Omental fat pad (tissue), 4 donors: ENCODE results near the gene HDAC11. TPM values are rescaled to one million over a fixed set of nuclear protein-coding genes. Genes with fewer than 3 reads are reported as not detected.

ENCODE experiments used
- ATAC-seq: fragments of 150-250 bp; one replicate; pipeline ENCODE4 v1.9.1; 2016; ENCODE audit warnings: mild to moderate bottlenecking, moderate library complexity; ENCODE audit not compliant: low FRiP score
- DNase-seq: peaks from one replicate; pipeline ENCODE4 v3.0.0-alpha.2; 2019; ENCODE audit warnings: low spot score
- total RNA-seq, 4 donors: library from RNA; depleted of rRNA; stranded (reverse); fragments of >200 nt; gene quantifications; one replicate each; pipeline ENCODE4 v1.1.0, GENCODE V29; 2016
- TF ChIP-seq, protein P1 (sequence below), 3 donors: fragments of 450-650 bp; IDR thresholded peaks; one replicate each; pipeline ENCODE4 v1.5.1; 2016 to 2017; ENCODE audit warnings: antibody characterized with exemption in 3 of 3, mild to moderate bottlenecking in 3 of 3, moderate library complexity in 2 of 3

The HDAC11 gene
- total RNA-seq, 4 donors from 2014 or later, result 5.9 to 22.2 (median 9.3) TPM

- DNase-seq (no peak), ATAC-seq (no peak)
- TF ChIP-seq, protein P1, sequence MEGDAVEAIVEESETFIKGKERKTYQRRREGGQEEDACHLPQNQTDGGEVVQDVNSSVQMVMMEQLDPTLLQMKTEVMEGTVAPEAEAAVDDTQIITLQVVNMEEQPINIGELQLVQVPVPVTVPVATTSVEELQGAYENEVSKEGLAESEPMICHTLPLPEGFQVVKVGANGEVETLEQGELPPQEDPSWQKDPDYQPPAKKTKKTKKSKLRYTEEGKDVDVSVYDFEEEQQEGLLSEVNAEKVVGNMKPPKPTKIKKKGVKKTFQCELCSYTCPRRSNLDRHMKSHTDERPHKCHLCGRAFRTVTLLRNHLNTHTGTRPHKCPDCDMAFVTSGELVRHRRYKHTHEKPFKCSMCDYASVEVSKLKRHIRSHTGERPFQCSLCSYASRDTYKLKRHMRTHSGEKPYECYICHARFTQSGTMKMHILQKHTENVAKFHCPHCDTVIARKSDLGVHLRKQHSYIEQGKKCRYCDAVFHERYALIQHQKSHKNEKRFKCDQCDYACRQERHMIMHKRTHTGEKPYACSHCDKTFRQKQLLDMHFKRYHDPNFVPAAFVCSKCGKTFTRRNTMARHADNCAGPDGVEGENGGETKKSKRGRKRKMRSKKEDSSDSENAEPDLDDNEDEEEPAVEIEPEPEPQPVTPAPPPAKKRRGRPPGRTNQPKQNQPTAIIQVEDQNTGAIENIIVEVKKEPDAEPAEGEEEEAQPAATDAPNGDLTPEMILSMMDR (IDR thresholded peaks at IDR 0.05), result no peak
Measured at GRCh38 chr3:13452490-13453335, 27.4 kb upstream of the HDAC11 start.

DNA sequence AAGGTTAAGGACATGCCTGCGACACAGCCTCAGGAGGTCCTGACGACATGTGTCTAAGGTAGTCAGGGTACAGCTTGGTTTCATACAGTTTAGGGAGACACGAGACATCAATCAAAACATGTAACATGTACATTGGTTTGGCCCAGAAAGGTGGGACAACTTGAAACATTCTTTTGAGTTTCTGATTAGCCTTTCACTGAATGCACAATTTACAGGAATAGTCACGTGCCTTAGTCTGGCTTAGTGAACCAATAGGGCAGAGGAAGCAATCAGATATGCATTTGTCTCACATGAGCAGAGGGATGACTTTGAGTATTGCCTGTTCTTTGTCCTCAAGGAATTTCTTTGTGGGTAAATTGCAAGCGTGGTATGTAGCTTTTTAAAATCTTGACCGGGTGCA, 24.5 kb upstream of the HDAC11 start:
- TF ChIP-seq, protein P1 (IDR thresholded peaks at IDR 0.05), result no peak
- ATAC-seq, result no peak
- DNase-seq, result no peak

DNA sequence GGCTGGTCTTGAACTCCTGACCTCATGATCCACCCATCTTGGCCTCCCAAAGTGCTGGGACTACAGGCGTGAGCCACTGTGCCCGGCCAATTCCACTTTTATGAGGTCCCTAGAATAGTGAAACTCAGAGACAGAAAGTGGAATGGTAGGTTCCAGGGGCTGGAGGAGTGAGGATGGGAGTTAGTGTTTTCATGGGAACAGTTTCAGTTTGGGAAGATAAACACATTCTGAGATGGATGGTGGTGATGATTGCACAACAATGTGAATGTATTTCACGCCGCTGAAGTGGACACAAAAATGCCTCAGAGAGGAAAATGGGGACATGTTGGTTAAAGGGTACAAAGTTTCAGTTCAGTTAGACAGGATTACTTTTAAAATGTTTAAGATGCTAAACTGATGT, 22.5 kb upstream of the HDAC11 start:
- DNase-seq (no peak), ATAC-seq (no peak)
- TF ChIP-seq, protein P1 (IDR thresholded peaks at IDR 0.05), result no peak

DNA sequence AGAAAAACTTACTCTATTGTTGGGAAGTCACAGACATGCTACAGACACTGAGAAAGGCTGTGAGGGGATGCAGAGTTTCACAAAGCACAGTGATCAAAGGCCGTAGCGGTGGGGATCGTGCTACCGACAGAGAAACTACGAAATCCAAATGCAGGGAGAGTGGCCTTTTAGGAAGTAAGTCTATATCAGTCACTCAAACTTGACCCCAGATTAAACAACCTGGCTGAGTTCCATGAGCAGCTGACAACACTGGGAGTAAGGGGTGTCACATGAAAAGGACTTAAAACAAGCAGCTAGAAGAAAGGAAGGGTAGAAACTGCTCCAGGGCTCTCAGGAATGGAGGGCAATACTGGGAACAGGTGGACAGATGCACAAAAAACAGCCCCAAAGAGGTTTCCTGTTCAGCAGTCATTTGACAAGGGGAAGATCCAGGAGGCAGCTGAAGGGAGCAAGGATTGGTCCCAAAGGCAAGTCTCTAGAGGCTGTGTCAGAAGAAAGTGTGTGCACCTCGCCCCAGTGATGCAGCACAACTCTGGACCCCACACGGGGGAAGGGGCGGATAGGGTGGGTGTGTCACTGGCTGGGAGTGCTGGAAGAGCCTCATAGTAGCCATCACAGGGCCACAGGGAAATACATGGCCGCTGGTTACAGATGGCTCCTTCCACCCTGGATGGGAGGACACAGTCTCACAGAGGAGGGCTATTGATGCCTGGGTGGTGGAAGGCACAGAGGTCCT, 20.3 kb upstream of the HDAC11 start:
- DNase-seq (no peak), ATAC-seq (no peak)
- TF ChIP-seq, protein P1 (IDR thresholded peaks at IDR 0.05), result no peak

GRCh38 chr3:13460341-13460736, 19.8 kb upstream of the HDAC11 start:
- TF ChIP-seq, protein P1 (IDR thresholded peaks at IDR 0.05), result no peak
- ATAC-seq, result no peak
- no peak for DNase-seq

DNA sequence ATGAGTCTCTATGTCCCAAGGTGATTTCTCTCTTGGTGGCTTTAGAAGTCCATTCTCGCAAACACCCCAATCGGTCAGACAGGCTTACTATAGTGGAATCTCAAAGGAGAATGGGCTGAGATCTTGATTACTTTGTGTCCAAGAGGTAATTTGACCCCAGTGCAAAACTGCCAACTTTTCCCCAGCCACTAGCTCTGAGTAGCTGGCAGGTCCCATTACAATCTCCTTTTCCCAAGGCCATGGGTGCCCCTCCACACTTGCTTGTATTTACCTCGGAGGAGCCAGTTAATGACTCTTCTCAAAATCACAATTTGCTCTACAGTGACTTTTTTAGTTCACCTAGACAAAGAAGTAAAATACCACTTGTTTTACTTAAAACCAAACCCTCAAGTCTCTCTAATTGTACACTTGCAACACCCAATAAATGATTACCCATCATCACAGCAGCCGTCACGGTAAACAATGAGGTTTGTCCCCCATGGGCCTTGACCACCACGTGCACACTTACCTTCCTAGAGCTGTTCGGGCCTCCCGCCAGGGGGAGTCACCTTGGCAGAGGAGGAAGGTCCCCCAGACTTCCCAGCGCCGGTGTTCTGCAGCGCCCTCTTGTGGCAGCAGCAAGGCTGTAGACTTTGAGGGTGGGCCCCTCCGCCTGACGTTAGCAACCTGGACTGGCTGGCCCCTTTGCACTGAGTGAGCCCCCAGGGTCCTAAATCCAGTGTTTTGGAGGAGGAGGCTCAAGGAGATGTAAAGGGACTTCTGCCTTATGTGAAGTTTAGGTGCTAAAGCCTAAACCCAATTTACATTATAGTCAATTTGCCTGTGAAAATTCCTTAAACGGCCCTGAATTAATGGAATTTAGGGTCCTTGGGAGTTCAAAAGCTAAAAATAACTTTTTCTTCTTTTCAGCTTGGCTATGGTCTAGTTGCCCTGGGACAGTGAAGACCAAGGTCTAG, 18.7 kb upstream of the HDAC11 start:
- ATAC-seq, result no peak
- DNase-seq, result no peak

More for the DNA sequence above, 18.7 kb upstream of the HDAC11 start:
- TF ChIP-seq, protein P1 (IDR thresholded peaks at IDR 0.05), result no peak
